SK-N-MC (cell line): Measurements from ENCODE around the gene AFAP1L2.

ENCODE experiments used
- EZH2 ChIP-seq: fragments of 200-600 bp; sonication (generic); IDR thresholded peaks from one replicate; pipeline ENCODE4 v1.6.1; 2017; ENCODE audit warnings: antibody characterized with exemption
- FOXP2 ChIP-seq: optimal IDR thresholded peaks from 2 replicates; pipeline ENCODE3; 2011; ENCODE audit warnings: mild to moderate bottlenecking, moderate library complexity; ENCODE audit not compliant: insufficient read depth; ENCODE audit errors: extremely low read length, control extremely low read depth
- POLR2AphosphoS5 ChIP-seq: IDR thresholded peaks from 2 replicates; pipeline ENCODE4 v1.6.1; 2012; ENCODE audit warnings: mild to moderate bottlenecking, low read depth, low read length, borderline replicate concordance

DNA sequence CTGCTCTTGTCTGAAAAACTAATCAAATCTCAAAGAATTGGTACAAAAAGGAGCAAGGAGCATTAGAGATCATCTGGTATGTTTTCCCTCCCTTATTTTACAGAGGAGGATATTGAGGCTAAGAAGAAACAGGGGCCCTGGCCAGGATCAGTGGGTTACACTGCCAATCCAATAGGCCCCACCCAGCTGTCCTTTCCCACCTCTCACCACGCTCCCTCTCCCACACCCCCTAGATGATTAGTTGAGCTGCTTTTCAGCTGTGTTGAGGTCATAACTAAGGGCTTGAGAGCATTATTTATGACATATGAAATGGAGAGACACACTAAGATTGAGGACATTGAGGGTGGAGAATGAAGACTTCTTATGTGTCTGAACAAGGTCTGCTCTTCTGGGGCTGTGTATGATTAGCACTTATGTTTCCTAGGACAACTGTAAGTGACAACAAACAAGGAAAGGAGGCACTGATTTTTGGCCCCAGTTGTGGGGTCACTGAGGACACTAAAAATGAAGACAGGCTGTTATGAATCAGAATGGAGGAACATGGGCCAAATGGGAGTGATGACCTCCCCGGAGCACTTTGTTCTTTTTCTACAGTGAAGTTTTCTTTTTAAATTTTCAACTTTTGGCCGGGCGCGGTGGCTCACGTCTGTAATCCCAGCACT is 138.8 kb downstream of the AFAP1L2 start:
- TF ChIP-seq EZH2 (no peak), POLR2AphosphoS5 (no peak), FOXP2 (no peak)
